ENCODE measurements around the gene DTD2.

DNA sequence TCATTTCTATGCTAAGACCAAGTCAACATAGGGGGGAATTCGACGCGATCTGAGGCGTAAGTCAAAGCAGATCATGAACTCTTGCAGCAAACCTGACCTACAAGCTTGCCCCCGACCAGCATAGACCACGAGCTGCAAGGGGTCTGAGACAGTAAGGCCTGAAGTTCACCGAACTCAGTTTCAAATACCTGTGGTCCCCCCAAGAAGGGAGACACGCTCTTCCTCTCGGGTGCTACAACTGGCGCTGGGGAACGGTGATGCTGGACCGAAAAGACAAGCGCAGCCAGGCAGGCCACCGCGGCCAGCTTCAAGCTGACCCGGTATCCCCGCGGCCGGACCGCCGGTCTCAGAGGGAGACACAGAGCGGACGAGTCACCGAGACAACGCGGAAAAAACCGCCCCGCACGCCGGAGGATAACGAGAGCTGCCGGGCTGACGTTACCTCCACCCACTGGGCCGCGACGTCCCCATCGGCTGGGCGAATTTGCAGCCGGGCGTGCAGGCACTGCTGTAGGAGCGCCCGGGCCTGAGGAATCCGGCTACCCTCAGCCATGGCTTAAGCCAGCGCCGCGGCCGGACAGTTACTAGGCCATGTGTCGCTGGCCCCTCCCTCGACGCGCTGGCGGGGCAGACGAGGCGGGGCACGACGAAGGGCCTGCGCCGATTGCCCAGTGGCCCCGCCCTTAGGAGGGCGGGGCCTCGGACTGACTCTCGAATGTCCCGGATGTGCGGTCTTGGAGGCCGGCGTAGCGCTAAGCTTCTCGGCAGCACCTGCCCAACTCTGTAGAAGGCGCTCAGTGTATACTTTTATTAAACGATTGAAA is at the start of gene DTD2:
- TF ChIP-seq, protein P1, sequence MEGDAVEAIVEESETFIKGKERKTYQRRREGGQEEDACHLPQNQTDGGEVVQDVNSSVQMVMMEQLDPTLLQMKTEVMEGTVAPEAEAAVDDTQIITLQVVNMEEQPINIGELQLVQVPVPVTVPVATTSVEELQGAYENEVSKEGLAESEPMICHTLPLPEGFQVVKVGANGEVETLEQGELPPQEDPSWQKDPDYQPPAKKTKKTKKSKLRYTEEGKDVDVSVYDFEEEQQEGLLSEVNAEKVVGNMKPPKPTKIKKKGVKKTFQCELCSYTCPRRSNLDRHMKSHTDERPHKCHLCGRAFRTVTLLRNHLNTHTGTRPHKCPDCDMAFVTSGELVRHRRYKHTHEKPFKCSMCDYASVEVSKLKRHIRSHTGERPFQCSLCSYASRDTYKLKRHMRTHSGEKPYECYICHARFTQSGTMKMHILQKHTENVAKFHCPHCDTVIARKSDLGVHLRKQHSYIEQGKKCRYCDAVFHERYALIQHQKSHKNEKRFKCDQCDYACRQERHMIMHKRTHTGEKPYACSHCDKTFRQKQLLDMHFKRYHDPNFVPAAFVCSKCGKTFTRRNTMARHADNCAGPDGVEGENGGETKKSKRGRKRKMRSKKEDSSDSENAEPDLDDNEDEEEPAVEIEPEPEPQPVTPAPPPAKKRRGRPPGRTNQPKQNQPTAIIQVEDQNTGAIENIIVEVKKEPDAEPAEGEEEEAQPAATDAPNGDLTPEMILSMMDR (IDR thresholded peaks at IDR 0.05), result no peak
- TF ChIP-seq EZH2 (IDR thresholded peaks at IDR 0.05; ENCODE audit: borderline replicate concordance, insufficient read depth, low read depth, low read length, poor library complexity, severe bottlenecking), result no peak

All from B cell (primary cell).